GM12891 (cell line): ENCODE results near the gene SARDH.

Source experiments
- DNase-seq: peaks from one replicate; pipeline ENCODE4 v3.0.0; 2011; ENCODE audit warnings: low spot score; ENCODE audit not compliant: insufficient read length
- FAIRE-seq: peaks from 2 replicates; lab custom pipeline; 2011; peaks lifted over from hg19 to GRCh38; lab: Jason Lieb, UNC
- PAX5 ChIP-seq: IDR thresholded peaks from 2 replicates; pipeline ENCODE4 v1.6.1; 2011; ENCODE audit warnings: low read length, moderate library complexity, mild to moderate bottlenecking; ENCODE audit not compliant: insufficient read depth, severe bottlenecking
- POLR2A ChIP-seq: IDR thresholded peaks from 2 replicates; pipeline ENCODE4 v1.6.1; 2011; ENCODE audit warnings: low read depth, low read length, control low read depth
- POLR2AphosphoS5 ChIP-seq: IDR thresholded peaks from 2 replicates; pipeline ENCODE4 v1.6.1; 2011; ENCODE audit warnings: low read depth, low read length, control low read depth
- POU2F2 ChIP-seq: IDR thresholded peaks from 2 replicates; pipeline ENCODE4 v1.6.1; 2011; ENCODE audit warnings: low read depth, mild to moderate bottlenecking, control low read depth, low read length, moderate library complexity
- SPI1 ChIP-seq: IDR thresholded peaks from 2 replicates; pipeline ENCODE4 v1.6.1; 2011; ENCODE audit warnings: low read depth, low read length, control low read depth
- TAF1 ChIP-seq: IDR thresholded peaks from 2 replicates; pipeline ENCODE4 v1.6.1; 2011; ENCODE audit warnings: low read depth, low read length, control low read depth

SARDH gene

DNA sequence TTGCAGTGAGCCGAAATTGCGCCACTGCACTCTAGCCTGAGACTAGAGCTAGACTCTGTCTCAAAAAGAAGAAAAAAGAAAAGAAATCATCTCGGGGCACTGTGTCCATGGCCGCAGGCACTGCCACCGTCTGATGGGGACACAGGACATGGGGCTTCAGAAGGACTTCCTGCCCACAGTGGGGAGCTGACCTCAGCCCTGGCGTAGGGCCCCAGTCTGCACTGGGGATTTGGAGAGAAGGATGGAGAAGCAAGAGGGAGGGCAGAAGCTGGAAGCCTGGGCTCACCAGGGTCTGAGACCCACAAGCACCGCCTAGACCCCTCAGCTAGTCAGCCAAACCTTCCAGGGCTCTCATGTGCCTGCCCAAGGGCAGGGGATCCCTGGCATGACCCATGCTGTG is 4.1 kb upstream of the SARDH start:
- DNase-seq: no peak
- FAIRE-seq: no peak
- no peak for TF ChIP-seq SPI1
- no peak for TF ChIP-seq POLR2A
- no peak for TF ChIP-seq POLR2AphosphoS5
- no peak for TF ChIP-seq PAX5
- no peak for TF ChIP-seq TAF1
- TF ChIP-seq POU2F2: no peak

DNA sequence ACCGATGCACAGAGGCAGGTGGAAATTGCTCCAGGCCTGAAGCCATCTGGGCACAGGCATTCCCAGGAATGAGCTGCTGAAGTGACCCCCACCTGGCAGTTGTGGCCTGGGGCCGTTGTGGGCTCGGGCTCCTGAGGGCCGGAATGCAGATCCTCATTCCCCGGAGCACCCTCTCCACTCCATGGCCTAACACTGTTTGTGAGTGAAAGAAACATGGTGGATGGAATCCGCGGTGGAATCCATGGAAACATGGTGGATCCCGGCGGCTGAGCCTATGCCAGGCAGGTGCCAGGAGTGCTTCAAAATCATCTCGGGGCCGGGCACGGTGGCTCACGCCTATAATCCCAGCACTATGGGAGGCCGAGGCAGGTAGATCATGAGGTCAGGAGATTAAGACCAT is 3.6 kb upstream of the SARDH start:
- TF ChIP-seq TAF1 (no peak), POU2F2 (no peak), POLR2AphosphoS5 (no peak), SPI1 (no peak), PAX5 (no peak), POLR2A (no peak)
- no peak for FAIRE-seq
- no peak for DNase-seq

GRCh38 chr9:133740911-133741310 is 2.8 kb upstream of the SARDH start:
- DNase-seq (no peak), FAIRE-seq (no peak)

DNA sequence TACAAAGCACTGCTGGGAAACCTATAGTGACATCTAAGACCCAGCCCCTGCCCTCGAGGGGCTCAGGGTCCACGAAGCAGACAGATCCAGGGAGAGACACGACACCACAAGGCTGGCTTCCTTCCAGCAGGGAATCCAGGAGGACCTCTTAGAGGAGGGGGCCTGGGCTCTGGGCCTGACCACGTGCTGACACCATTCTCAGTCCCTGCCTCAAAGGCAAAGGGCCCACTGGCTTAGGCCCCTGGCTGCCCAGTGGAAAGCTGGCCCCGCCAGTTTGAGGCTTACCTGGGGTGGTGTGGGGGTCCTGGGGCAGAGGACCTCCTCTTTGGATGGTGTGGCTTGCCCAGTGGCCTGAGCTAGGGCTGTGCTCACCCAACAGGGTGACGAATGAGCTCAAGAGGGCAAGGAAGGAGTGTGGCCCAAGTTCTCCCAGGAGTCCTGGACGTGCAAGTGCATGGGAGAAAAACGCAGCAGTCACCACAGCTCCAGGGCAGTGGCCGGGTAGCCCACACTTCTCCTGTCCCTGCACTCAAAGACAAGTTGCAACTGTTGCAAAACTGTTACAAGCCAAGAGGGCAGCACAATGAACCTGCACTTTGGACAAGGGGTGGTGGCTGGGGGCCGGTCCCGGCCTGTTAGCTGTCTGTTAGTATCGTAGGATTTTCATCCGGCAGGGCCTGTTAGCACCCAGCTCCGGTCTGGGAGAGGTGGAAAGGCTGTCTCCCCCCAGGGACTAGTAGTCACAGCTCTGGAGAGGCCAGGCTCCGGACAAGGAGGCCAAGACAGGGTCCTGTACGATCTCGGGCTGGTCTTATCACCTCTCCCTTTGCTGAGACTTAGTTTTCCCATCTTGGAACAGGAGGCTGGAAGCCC is 1.5 kb upstream of the SARDH start:
- FAIRE-seq (no peak), DNase-seq (no peak)
- TF ChIP-seq PAX5 (no peak), POLR2A (no peak), POU2F2 (no peak), TAF1 (no peak), POLR2AphosphoS5 (no peak), SPI1 (no peak)

More at GRCh38 chr9:133740911-133741310, 2.8 kb upstream of the SARDH start:
- no peak for TF ChIP-seq POLR2A
- no peak for TF ChIP-seq PAX5
- no peak for TF ChIP-seq SPI1
- no peak for TF ChIP-seq POU2F2
- TF ChIP-seq TAF1: no peak
- TF ChIP-seq POLR2AphosphoS5: no peak

DNA sequence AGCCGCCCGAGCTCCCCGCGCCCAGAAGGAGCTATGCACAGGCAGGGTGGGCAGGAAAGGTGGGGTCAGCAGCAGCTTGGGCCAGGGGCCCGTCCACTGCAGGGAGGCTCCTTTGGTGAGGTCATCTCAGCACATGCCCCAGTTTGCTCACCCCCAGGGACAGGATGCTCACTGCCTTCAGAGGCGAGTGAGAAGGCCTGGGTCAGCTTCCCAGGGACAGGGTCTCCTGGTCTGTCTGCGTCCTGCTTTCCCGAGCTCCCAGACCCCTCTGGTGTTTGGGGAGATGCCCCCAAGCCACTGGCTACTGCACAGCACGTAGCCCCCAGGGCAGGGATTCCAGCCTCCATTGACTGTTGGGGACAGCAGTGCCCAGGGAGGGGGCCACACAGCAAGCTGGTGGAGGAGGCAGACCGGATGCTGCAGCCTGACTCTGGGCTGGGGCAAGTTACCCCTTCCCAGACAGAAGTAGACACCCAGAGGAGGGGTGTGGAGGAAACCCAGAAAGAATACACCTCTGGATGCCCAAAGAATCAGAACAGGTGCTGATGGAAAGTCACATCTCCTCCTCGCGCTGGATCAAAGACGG is 581 bp upstream of the SARDH start:
- no peak for DNase-seq
- no peak for FAIRE-seq
- TF ChIP-seq POLR2AphosphoS5: no peak
- no peak for TF ChIP-seq POLR2A
- no peak for TF ChIP-seq POU2F2
- no peak for TF ChIP-seq TAF1
- no peak for TF ChIP-seq SPI1
- no peak for TF ChIP-seq PAX5

- FAIRE-seq (no peak), DNase-seq (no peak)
These were observed 930 bp downstream of the SARDH start for GRCh38 chr9:133737071-133737773.

DNA sequence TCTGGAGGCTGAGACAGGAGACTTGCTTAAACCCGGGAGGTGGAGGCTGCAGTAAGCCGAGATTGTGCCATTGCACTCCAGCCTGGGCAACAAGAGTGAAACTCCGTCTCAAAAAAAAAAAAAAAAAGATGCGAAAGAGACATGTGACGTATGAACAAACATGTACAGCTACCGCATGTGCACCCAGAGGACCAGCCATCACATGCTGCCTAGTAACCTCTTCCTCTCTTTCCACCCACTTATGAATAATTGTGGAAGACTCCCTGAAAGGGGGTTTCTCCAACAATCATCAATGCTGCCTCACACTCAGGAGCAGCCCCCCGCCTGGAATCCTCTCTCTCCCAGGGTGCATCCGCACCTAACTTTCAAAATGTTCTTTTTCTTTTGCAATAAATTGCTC is 2.2 kb downstream of the SARDH start:
- no peak for FAIRE-seq
- DNase-seq: no peak
- TF ChIP-seq POLR2AphosphoS5 (no peak), TAF1 (no peak), PAX5 (no peak), SPI1 (no peak)

More at GRCh38 chr9:133737071-133737773, 930 bp downstream of the SARDH start:
- TF ChIP-seq POU2F2: no peak
- TF ChIP-seq POLR2AphosphoS5: no peak

- DNase-seq: no peak
These were observed 2.8 kb downstream of the SARDH start for GRCh38 chr9:133735415-133735775.

DNA sequence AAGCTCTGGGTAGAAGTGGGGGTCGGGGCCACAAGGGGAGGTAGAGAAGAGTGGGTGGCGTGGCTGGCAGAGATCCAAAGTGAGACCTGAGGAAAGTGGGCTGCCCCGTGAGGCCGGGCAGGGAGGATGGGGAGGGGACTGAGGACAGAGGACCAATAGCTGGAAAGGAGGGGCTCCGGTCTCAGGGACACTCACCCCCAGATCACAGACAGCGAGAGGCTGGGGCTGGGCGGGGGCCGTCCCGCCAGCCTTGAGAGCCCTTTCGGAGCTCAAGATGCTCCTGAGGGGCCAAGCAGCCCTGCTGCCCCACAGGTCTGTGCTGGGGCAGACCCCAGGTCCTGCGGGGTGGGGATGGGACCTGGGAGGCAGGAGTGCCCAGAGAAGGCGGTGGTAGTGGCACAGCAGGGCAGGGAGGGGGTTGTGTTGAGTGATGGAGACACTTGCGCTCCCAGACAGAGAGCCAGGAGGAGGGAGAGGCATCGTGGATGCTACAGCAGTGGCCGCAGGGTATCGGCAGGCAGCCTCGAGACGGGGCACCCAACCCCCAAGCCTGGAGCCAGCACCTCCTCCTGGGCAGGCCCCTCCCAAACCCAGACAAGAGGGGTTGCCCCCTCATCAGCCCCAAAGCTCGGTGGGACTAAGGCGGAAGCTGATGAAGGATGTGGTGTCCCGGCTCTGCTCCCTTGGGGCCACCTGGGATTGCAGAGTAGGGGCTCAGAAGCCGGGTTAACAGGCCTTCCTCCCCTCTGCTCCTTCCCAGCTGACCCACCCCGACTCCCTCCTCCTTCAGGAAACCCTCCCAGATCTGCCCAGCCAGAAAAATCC is 3.4 kb downstream of the SARDH start:
- TF ChIP-seq PAX5 (no peak), POLR2A (no peak)
- no peak for DNase-seq
- no peak for FAIRE-seq

More at GRCh38 chr9:133735415-133735775, 2.8 kb downstream of the SARDH start:
- peak; percentile 38 for FAIRE-seq
- TF ChIP-seq POLR2AphosphoS5: no peak
- no peak for TF ChIP-seq POLR2A
- no peak for TF ChIP-seq TAF1
- no peak for TF ChIP-seq SPI1
- TF ChIP-seq PAX5: no peak
- no peak for TF ChIP-seq POU2F2
